KOPT-K1 (cell line): ENCODE measurements around the gene PCNX1.

Experiments
- H3K27ac ChIP-seq: fragments of 200-600 bp; sonication (generic); 2 replicates; pipeline ENCODE4 v1.5.1; 2016; ENCODE audit warnings: antibody characterized with exemption, mild to moderate bottlenecking, low read depth, low read length; ENCODE audit not compliant: poor library complexity, severe bottlenecking
- H3K36me3 ChIP-seq: fragments of 200-600 bp; sonication (generic); 2 replicates; pipeline ENCODE4 v1.5.1; 2017; ENCODE audit warnings: antibody characterized with exemption, mild to moderate bottlenecking, low read length, moderate library complexity; ENCODE audit not compliant: insufficient read depth
- H3K9me3 ChIP-seq: fragments of 200-600 bp; sonication (generic); 2 replicates; pipeline ENCODE4 v1.5.1; 2017; ENCODE audit warnings: antibody characterized with exemption, low read length, mild to moderate bottlenecking; ENCODE audit not compliant: insufficient read depth, poor library complexity, severe bottlenecking

Gene PCNX1

GRCh38 chr14:70885343-70886022, 21.8 kb upstream of the PCNX1 start:
- H3K27ac ChIP-seq, result peak overlapping the region; percentile 78
- no peaks in the 10 kb centered on the region for H3K36me3 ChIP-seq
- H3K9me3 ChIP-seq, result no peaks in the 10 kb centered on the region

- H3K27ac ChIP-seq, result peak overlapping the region; percentile 78
- no peaks in the 10 kb centered on the region for H3K36me3 ChIP-seq
- H3K9me3 ChIP-seq, result no peaks in the 10 kb centered on the region
These were observed 20.6 kb upstream of the PCNX1 start for GRCh38 chr14:70886421-70887206.

- Histone ChIP-seq H3K27ac (peak overlapping the region; percentile 78), H3K9me3 (no peaks in the 10 kb centered on the region), H3K36me3 (no peaks in the 10 kb centered on the region)
These were observed 20.0 kb upstream of the PCNX1 start for GRCh38 chr14:70887207-70887681.

GRCh38 chr14:70887737-70888499, 19.3 kb upstream of the PCNX1 start:
- H3K27ac ChIP-seq, result peak overlapping the region; percentile 78

GRCh38 chr14:70888681-70889175, 18.5 kb upstream of the PCNX1 start:
- no peaks in the 10 kb centered on the region for H3K36me3 ChIP-seq
- H3K9me3 ChIP-seq, result no peaks in the 10 kb centered on the region
- peak overlapping the region; percentile 38 for H3K27ac ChIP-seq

More at GRCh38 chr14:70887737-70888499, 19.3 kb upstream of the PCNX1 start:
- H3K9me3 ChIP-seq, result no peaks in the 10 kb centered on the region
- H3K36me3 ChIP-seq, result no peaks in the 10 kb centered on the region

- no peaks in the 10 kb centered on the region for H3K36me3 ChIP-seq
- no peaks in the 10 kb centered on the region for H3K9me3 ChIP-seq
- no peak overlapping the region for H3K27ac ChIP-seq
These were observed 17.7 kb upstream of the PCNX1 start for GRCh38 chr14:70889555-70889954.

GRCh38 chr14:70890826-70891659, 16.2 kb upstream of the PCNX1 start:
- Histone ChIP-seq H3K36me3 (no peaks in the 10 kb centered on the region), H3K27ac (no peak overlapping the region), H3K9me3 (no peaks in the 10 kb centered on the region)

GRCh38 chr14:70891737-70892136, 15.5 kb upstream of the PCNX1 start:
- Histone ChIP-seq H3K27ac (no peak overlapping the region), H3K36me3 (no peaks in the 10 kb centered on the region), H3K9me3 (no peaks in the 10 kb centered on the region)

- H3K9me3 ChIP-seq, result no peaks in the 10 kb centered on the region
- H3K36me3 ChIP-seq, result no peaks in the 10 kb centered on the region
- peak overlapping the region; percentile 29 for H3K27ac ChIP-seq
These were observed 14.0 kb upstream of the PCNX1 start for GRCh38 chr14:70893062-70893845.

GRCh38 chr14:70893858-70894291, 13.4 kb upstream of the PCNX1 start:
- no peaks in the 10 kb centered on the region for H3K9me3 ChIP-seq

GRCh38 chr14:70894868-70895267, 12.4 kb upstream of the PCNX1 start:
- H3K9me3 ChIP-seq, result no peaks in the 10 kb centered on the region
- no peak overlapping the region for H3K27ac ChIP-seq
- no peaks in the 10 kb centered on the region for H3K36me3 ChIP-seq

More at GRCh38 chr14:70893858-70894291, 13.4 kb upstream of the PCNX1 start:
- Histone ChIP-seq H3K36me3 (no peaks in the 10 kb centered on the region), H3K27ac (peak overlapping the region; percentile 29)

- Histone ChIP-seq H3K27ac (no peak overlapping the region), H3K36me3 (no peaks in the 10 kb centered on the region), H3K9me3 (no peaks in the 10 kb centered on the region)
These were observed 10.9 kb upstream of the PCNX1 start for GRCh38 chr14:70896317-70896716.

GRCh38 chr14:70896981-70897380, 10.3 kb upstream of the PCNX1 start:
- Histone ChIP-seq H3K36me3 (no peaks in the 10 kb centered on the region), H3K27ac (no peak overlapping the region), H3K9me3 (no peaks in the 10 kb centered on the region)
